ENCODE measurements around the gene DPYSL5. TPM values are rescaled to one million over a fixed set of nuclear protein-coding genes. Genes with fewer than 3 reads are reported as not detected.

DPYSL5 gene
- total RNA-seq, 2 donors from 2014 or later: 3.1 to 3.5 TPM

DNA sequence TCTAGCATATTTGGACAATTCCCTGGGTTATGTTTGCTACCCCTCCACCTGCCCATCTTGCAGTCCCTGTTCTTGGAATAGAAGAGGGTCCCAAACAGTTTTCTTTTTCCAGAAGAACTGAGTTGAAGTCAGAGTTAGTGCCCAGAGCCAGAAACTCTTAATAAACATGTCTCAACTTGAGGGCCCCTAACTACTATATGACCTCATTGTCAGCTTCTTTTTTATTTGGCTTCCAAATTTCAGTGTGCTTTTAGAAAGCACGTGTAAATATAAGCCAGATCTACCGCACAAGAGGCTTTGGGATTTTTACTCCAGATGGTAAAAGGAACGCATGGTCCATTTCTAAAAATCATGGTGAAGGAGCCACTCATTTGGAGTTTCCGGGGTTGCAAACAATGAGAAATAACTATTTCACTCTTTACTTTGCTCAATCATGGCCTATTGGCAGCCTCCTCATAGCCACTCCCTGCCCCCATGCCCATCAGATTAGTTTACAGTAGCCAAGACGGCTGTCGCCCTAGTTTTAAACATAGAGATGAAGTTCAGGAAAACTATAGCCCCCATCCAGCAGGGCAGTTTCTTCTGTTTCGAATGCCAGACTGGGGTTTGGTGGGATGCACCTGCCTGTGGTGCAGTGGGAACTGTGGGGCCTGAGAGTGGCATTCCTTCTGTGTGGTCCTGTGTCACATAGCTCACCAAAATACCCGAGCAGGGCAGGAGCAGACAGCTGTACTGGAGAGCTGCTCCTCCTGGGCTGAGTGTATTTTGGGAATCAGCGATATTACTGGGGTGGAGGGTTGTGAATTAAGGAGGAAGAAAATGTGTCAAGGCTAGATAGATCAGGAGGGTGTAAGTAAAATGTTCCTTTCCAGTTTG is 124.2 kb downstream of the DPYSL5 start:
- H3K4me3 ChIP-seq (ENCODE audit: low read length): no peak overlapping the region
- TF ChIP-seq, protein P1, sequence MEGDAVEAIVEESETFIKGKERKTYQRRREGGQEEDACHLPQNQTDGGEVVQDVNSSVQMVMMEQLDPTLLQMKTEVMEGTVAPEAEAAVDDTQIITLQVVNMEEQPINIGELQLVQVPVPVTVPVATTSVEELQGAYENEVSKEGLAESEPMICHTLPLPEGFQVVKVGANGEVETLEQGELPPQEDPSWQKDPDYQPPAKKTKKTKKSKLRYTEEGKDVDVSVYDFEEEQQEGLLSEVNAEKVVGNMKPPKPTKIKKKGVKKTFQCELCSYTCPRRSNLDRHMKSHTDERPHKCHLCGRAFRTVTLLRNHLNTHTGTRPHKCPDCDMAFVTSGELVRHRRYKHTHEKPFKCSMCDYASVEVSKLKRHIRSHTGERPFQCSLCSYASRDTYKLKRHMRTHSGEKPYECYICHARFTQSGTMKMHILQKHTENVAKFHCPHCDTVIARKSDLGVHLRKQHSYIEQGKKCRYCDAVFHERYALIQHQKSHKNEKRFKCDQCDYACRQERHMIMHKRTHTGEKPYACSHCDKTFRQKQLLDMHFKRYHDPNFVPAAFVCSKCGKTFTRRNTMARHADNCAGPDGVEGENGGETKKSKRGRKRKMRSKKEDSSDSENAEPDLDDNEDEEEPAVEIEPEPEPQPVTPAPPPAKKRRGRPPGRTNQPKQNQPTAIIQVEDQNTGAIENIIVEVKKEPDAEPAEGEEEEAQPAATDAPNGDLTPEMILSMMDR (conservative IDR thresholded peaks at IDR 0.05): no peak
- H3K4me3 Mint-ChIP-seq: peak overlapping the region; percentile 67
- 88 to 89% methylated on average over 8 to 9 of the region's 9 CpGs for WGBS, 2 experiments (ENCODE audit: insufficient coverage in 1 of 2, insufficient read length in 1 of 2)
- H3K27ac Mint-ChIP-seq: no peak overlapping the region
- no peaks in the 10 kb centered on the region for H3K36me3 ChIP-seq (ENCODE audit: control insufficient read depth, insufficient read depth, low read length)
- H3K9me3 ChIP-seq (ENCODE audit: control insufficient read depth, low read length): no peaks in the 10 kb centered on the region
- H3K27me3 ChIP-seq (ENCODE audit: control insufficient read depth, insufficient read depth, low read length, poor library complexity, severe bottlenecking): peaks cover 49% of the 10 kb centered on the region
- peaks cover 70% of the 10 kb centered on the region for H3K27me3 Mint-ChIP-seq (ENCODE audit: insufficient read depth)
- no peaks in the 10 kb centered on the region for H3K9me3 Mint-ChIP-seq
- no peak for DNase-seq
- no peak overlapping the region for H3K27ac ChIP-seq (ENCODE audit: low read depth, low read length)
- peaks cover 5% of the 10 kb centered on the region for H3K4me1 ChIP-seq (ENCODE audit: control insufficient read depth, insufficient read depth, low read length)
- no peaks in the 10 kb centered on the region for H3K36me3 Mint-ChIP-seq (ENCODE audit: low read depth)
- H3K9ac ChIP-seq (ENCODE audit: extremely low read depth, low read length, poor library complexity, severe bottlenecking): no peak overlapping the region
- H3K4me1 Mint-ChIP-seq: peaks cover 7% of the 10 kb centered on the region

DNA sequence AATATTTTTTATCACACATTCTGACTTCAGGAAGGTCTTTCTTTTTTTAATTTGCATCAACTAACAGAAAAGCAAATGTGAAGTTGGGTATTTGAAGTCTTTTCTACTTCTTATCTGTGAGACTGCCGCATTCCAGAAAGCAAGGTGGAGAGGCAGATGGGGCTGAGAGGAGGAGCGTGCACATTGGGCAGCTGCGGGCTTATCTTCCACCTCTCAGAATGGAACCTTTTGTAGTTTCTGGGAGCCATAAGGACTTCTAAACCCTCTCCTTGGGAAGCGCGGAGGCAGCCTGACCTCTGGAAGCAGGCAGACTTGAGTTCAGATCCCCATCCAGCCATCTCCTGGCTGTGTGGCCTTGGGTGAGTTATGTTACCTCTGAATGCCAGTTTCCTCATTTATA is 126.4 kb downstream of the DPYSL5 start:
- Histone ChIP-seq H3K36me3 (ENCODE audit: control insufficient read depth, insufficient read depth, low read length) (no peaks in the 10 kb centered on the region), H3K27me3 (ENCODE audit: control insufficient read depth, insufficient read depth, low read length, poor library complexity, severe bottlenecking) (peaks cover 31% of the 10 kb centered on the region), H3K9me3 (ENCODE audit: control insufficient read depth, low read length) (no peaks in the 10 kb centered on the region), H3K27ac (ENCODE audit: low read depth, low read length) (no peak overlapping the region), H3K4me3 (ENCODE audit: low read length) (no peak overlapping the region), H3K4me1 (ENCODE audit: control insufficient read depth, insufficient read depth, low read length) (peaks cover 5% of the 10 kb centered on the region), H3K9ac (ENCODE audit: extremely low read depth, low read length, poor library complexity, severe bottlenecking) (no peak overlapping the region)
- Mint-ChIP-seq H3K4me3 (no peak overlapping the region), H3K36me3 (ENCODE audit: low read depth) (no peaks in the 10 kb centered on the region), H3K27me3 (ENCODE audit: insufficient read depth) (peaks cover 53% of the 10 kb centered on the region), H3K27ac (no peak overlapping the region), H3K9me3 (no peaks in the 10 kb centered on the region), H3K4me1 (peaks cover 7% of the 10 kb centered on the region)
- TF ChIP-seq, protein P1 (conservative IDR thresholded peaks at IDR 0.05): no peak
- DNase-seq: no peak
- 63 to 82% methylated on average over 3 to 5 of the region's 5 CpGs for WGBS, 2 experiments (ENCODE audit: insufficient coverage in 1 of 2, insufficient read length in 1 of 2)

DNA sequence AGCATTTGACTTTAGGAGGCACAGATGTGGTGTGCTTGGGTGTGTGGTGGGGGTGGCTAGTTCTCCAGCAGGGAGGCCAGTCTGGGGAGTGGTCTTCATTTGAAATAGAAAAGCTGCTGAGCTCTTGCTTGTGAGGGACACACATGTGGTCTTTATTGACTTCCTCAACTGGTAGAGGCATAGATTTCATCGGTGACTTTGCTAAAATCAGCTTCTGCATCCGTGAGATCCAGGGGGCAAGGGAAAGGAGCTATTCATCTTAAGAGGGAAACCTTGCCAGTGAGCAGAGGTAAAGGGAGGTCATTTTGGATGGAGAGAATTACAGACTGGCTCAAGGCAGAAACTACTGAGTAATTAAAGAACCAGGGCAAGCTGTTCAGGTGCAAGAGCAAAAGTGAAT is 127.2 kb downstream of the DPYSL5 start:
- H3K27me3 ChIP-seq (ENCODE audit: control insufficient read depth, insufficient read depth, low read length, poor library complexity, severe bottlenecking): peaks cover 24% of the 10 kb centered on the region
- Mint-ChIP-seq H3K9me3 (no peaks in the 10 kb centered on the region), H3K27ac (no peak overlapping the region), H3K36me3 (ENCODE audit: low read depth) (no peaks in the 10 kb centered on the region), H3K4me1 (peaks cover 7% of the 10 kb centered on the region), H3K4me3 (no peak overlapping the region), H3K27me3 (ENCODE audit: insufficient read depth) (peaks cover 48% of the 10 kb centered on the region)
- H3K4me3 ChIP-seq (ENCODE audit: low read length): no peak overlapping the region
- WGBS, 2 experiments (ENCODE audit: insufficient coverage in 1 of 2, insufficient read length in 1 of 2): 26 to 37% methylated on average over 2 of the region's 2 CpGs
- H3K9ac ChIP-seq (ENCODE audit: extremely low read depth, low read length, poor library complexity, severe bottlenecking): no peak overlapping the region
- H3K36me3 ChIP-seq (ENCODE audit: control insufficient read depth, insufficient read depth, low read length): no peaks in the 10 kb centered on the region
- H3K27ac ChIP-seq (ENCODE audit: low read depth, low read length): no peak overlapping the region
- TF ChIP-seq, protein P1 (conservative IDR thresholded peaks at IDR 0.05): no peak
- no peak for DNase-seq
- H3K4me1 ChIP-seq (ENCODE audit: control insufficient read depth, insufficient read depth, low read length): peaks cover 5% of the 10 kb centered on the region
- H3K9me3 ChIP-seq (ENCODE audit: control insufficient read depth, low read length): no peaks in the 10 kb centered on the region
